Mesendoderm (in vitro differentiated cells): ENCODE results near the gene REEP2.
"Not testable (repeated sequence)": the region's sequence is repeated elsewhere in the genome, so short reads cannot be mapped to it uniquely, and the experiment has no call there.

Experiments
- DNase-seq: peaks from one replicate; pipeline ENCODE4 v3.0.0; 2013
- H2AK5ac ChIP-seq: 2 replicates; pipeline ENCODE4 v1.6.1; 2013; ENCODE audit warnings: low read length, inconsistent platforms
- H2BK120ac ChIP-seq: 2 replicates; pipeline ENCODE4 v1.6.1; 2013; ENCODE audit warnings: low read depth, mild to moderate bottlenecking, low read length, moderate library complexity, mixed read lengths
- H2BK15ac ChIP-seq: replicated peaks from 2 replicates; pipeline ENCODE4 v1.6.1; 2013; ENCODE audit warnings: low read depth, mild to moderate bottlenecking, moderate library complexity
- H2BK5ac ChIP-seq: 2 replicates; pipeline ENCODE4 v1.6.1; 2013; ENCODE audit warnings: low read length, inconsistent platforms
- H3K18ac ChIP-seq: 2 replicates; pipeline ENCODE4 v1.6.1; 2013; ENCODE audit warnings: mild to moderate bottlenecking, low read length, mixed read lengths
- H3K23ac ChIP-seq: one replicate; pipeline ENCODE4 v1.6.1; 2013; ENCODE audit warnings: low read length
- H3K27ac ChIP-seq: 2 replicates; pipeline ENCODE4 v1.5.1; 2013; ENCODE audit warnings: low read depth, mild to moderate bottlenecking, inconsistent platforms, low read length, moderate library complexity
- H3K27me3 ChIP-seq: 2 replicates; pipeline ENCODE4 v1.6.1; 2013; ENCODE audit warnings: low read length, control low read depth, mild to moderate bottlenecking, inconsistent platforms; ENCODE audit not compliant: insufficient read depth, poor library complexity
- H3K36me3 ChIP-seq: 2 replicates; pipeline ENCODE4 v1.6.1; 2013; ENCODE audit warnings: low read length, inconsistent platforms; ENCODE audit not compliant: control insufficient read depth, insufficient read depth
- H3K4ac ChIP-seq: one replicate; pipeline ENCODE4 v1.6.1; 2013; ENCODE audit warnings: low read depth, mild to moderate bottlenecking, low read length, moderate library complexity
- H3K4me1 ChIP-seq: 2 replicates; pipeline ENCODE4 v1.6.1; 2013; ENCODE audit warnings: low read depth, low read length, inconsistent platforms; ENCODE audit not compliant: control insufficient read depth
- H3K4me2 ChIP-seq: 2 replicates; pipeline ENCODE4 v1.6.1; 2013; ENCODE audit warnings: low read length
- H3K4me3 ChIP-seq: 2 replicates; pipeline ENCODE4 v1.5.1; 2013; ENCODE audit warnings: mild to moderate bottlenecking, low read length
- H3K56ac ChIP-seq: one replicate; pipeline ENCODE4 v1.6.1; 2013; ENCODE audit warnings: low read length
- H3K79me1 ChIP-seq: 2 replicates; pipeline ENCODE4 v1.6.1; 2013; ENCODE audit warnings: low read length, inconsistent platforms
- H3K79me2 ChIP-seq: 2 replicates; pipeline ENCODE4 v1.6.1; 2013; ENCODE audit warnings: mild to moderate bottlenecking, low read length; ENCODE audit not compliant: control insufficient read depth, insufficient read depth
- H3K9ac ChIP-seq: 2 replicates; pipeline ENCODE4 v1.6.1; 2013; ENCODE audit warnings: low read length, inconsistent platforms
- H4K5ac ChIP-seq: one replicate; pipeline ENCODE4 v1.6.1; 2013; ENCODE audit warnings: low read length
- H4K8ac ChIP-seq: one replicate; pipeline ENCODE4 v1.6.1; 2013; ENCODE audit warnings: low read depth, mild to moderate bottlenecking, control low read depth, low read length, moderate library complexity
- WGBS: extraction: QIAGEN DNeasy Blood & Tissue Kit; methylation state at CpG from one replicate; pipeline ENCODE4 v1.1.7; 2013; ENCODE audit warnings: low lambda C conversion rate, missing lambda C conversion rate; ENCODE audit not compliant: insufficient coverage; ENCODE audit errors: extremely low coverage; 5-methylcytosine and 5-hydroxymethylcytosine counted together

The REEP2 gene

DNA sequence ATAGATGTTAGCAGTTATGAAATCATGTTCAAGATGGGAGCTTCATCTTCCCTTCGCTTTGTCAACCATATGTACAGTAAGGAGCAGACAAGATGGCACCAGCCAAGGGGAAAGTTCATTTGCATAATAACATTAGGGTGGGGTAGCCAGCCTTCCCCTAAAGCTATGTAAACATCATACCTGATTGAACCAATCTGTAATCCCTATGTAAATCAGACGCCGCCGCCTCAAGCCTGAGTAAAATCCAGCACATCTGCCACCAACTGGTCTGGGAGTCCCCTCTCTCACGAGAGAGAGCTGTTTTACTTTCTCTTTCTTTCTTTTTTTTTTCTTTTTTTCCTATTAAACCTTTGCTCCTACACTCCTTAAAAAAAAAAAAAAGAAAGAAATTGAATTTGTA lies 30.8 kb upstream of the REEP2 start:
- Histone ChIP-seq H3K4me3 (no peak overlapping the region), H3K36me3 (peaks cover 3% of the 10 kb centered on the region), H2BK15ac (no peak overlapping the region), H4K8ac (no peak overlapping the region), H3K18ac (no peak overlapping the region), H3K27me3 (no peaks in the 10 kb centered on the region), H3K4me2 (no peak overlapping the region), H3K79me2 (no peaks in the 10 kb centered on the region), H2BK5ac (no peak overlapping the region), H3K56ac (no peak overlapping the region), H3K27ac (no peak overlapping the region), H2BK120ac (no peak overlapping the region), H3K4me1 (no peaks in the 10 kb centered on the region), H3K79me1 (no peaks in the 10 kb centered on the region), H3K23ac (no peak overlapping the region), H3K4ac (no peak overlapping the region), H3K9ac (no peak overlapping the region), H4K5ac (no peak overlapping the region), H2AK5ac (no peak overlapping the region)
- peak; percentile 7 for DNase-seq
- WGBS = no CpG with 5 or more reads among the region's 5 CpGs

DNA sequence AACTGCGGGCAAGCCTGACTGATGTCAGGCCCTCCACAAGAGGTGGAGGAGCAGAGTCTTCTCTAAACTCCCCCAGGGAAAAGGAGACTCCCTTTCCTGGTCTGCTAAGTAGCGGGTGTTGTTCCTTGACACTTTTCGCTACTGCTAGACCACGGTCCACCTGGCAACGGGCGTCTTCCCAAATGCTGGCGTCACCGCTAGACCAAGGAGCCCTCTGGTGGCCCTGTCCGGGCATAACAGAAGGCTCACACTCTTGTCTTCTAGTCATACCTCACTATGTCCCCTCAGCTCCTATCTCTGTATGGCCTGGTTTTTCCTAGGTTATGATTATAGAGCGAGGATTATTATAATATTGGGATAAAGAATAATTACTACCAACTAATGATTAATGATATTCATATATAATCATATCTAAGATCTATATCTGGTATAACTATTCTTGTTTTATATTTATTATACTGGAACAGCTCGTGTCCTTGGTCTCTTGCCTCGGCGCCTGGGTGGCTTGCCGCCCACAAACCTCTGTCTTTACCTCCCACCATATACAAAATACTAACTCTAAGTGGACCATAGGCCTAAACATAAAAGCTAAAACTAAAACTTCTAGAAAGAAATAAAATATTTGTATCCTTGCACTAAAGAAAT lies 27.7 kb upstream of the REEP2 start:
- H3K4me3 ChIP-seq, H4K5ac ChIP-seq, H2AK5ac ChIP-seq, H3K27ac ChIP-seq, H3K79me2 ChIP-seq, H3K56ac ChIP-seq, H3K27me3 ChIP-seq, H3K23ac ChIP-seq, H4K8ac ChIP-seq, H3K4ac ChIP-seq, H3K36me3 ChIP-seq, H2BK15ac ChIP-seq, H3K18ac ChIP-seq, H2BK120ac ChIP-seq, H3K4me2 ChIP-seq, H3K9ac ChIP-seq, H3K79me1 ChIP-seq, H2BK5ac ChIP-seq, H3K4me1 ChIP-seq: not testable (repeated sequence)
- peak; percentile 61 for DNase-seq
- WGBS = no CpG with 5 or more reads among the region's 14 CpGs

DNA sequence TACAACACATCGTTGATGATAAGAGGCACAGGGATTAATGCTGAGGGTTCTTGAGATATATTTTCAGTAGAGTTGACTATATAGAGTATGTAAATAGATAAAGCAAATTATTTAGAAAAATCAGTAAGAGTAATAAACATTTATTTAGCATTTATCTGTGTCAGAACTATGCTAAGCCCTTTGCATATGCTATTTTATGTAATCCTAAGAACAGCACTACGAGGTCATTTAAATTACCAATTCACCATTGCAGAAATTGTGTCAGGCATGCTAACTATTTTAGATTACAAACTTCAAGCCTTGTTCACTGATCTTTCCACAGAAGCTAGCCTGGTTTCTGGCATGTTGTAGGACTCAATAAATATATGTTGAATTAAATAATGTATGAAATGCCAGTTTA lies 20.4 kb upstream of the REEP2 start:
- Histone ChIP-seq H3K27ac (no peak overlapping the region), H3K23ac (no peak overlapping the region), H2BK5ac (no peak overlapping the region), H2AK5ac (no peak overlapping the region), H2BK15ac (no peak overlapping the region), H4K5ac (no peak overlapping the region), H3K18ac (no peak overlapping the region), H3K9ac (no peak overlapping the region), H3K4ac (no peak overlapping the region), H3K4me1 (no peaks in the 10 kb centered on the region), H3K4me3 (no peak overlapping the region), H3K79me2 (no peaks in the 10 kb centered on the region), H3K4me2 (no peak overlapping the region), H2BK120ac (no peak overlapping the region), H3K56ac (no peak overlapping the region), H3K27me3 (no peaks in the 10 kb centered on the region), H3K36me3 (peaks cover 6% of the 10 kb centered on the region), H4K8ac (no peak overlapping the region), H3K79me1 (no peaks in the 10 kb centered on the region)
- WGBS = no CpG with 5 or more reads among the region's 2 CpGs
- no peak for DNase-seq

DNA sequence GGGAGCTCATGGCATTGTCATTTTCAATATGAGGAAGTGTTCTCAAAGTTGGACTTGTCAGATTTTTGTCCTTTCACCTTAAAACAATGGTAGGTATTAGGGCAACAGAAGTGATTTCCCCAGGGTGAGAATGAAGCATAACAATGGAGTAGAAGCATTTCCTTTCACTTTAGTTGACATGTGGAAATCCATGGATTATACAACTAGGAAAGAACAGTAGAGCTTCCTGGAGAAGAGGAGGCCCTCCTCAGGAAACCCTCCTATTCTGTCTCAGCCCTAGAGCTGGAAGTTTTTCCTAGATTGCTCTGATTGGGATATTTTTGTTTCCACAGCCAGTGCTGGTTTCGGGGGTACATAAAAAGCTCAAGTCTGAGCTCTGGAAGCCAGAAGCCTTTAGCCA lies 13.8 kb upstream of the REEP2 start:
- no peak overlapping the region for H3K56ac ChIP-seq
- no peaks in the 10 kb centered on the region for H3K79me2 ChIP-seq
- H3K4me1 ChIP-seq = no peaks in the 10 kb centered on the region
- DNase-seq = no peak
- H3K9ac ChIP-seq = no peak overlapping the region
- no peak overlapping the region for H2BK5ac ChIP-seq
- no peak overlapping the region for H3K4ac ChIP-seq
- H3K36me3 ChIP-seq = peaks cover 11% of the 10 kb centered on the region
- H3K4me3 ChIP-seq = no peak overlapping the region
- H3K27ac ChIP-seq = no peak overlapping the region
- H3K18ac ChIP-seq = no peak overlapping the region
- H4K8ac ChIP-seq = no peak overlapping the region
- no peak overlapping the region for H2AK5ac ChIP-seq
- no peaks in the 10 kb centered on the region for H3K79me1 ChIP-seq
- H2BK120ac ChIP-seq = no peak overlapping the region
- no peak overlapping the region for H2BK15ac ChIP-seq
- no peak overlapping the region for H4K5ac ChIP-seq
- H3K27me3 ChIP-seq = no peaks in the 10 kb centered on the region
- no peak overlapping the region for H3K23ac ChIP-seq
- no peak overlapping the region for H3K4me2 ChIP-seq
- WGBS = no CpG with 5 or more reads among the region's 1 CpG

DNA sequence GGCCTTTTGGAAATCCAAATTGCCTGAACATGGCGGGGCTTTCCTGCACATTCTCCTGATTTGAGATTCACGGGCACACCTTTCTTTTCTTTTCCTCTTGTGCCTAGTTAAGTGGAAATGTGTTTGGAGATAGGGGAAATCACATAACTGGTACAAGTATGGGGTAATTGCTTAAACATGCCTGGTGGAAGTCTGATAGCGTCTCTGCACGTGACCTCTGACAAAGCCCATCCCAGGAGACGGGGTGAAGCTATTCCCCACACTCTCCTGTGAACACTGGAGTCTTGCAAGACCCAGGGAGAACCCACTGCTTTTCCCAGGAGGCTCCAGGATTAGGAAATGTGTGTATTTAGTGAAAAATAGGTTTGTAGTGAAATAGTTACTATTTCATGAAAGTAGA lies 2.9 kb upstream of the REEP2 start:
- H2AK5ac ChIP-seq = no peak overlapping the region
- no peak overlapping the region for H4K5ac ChIP-seq
- H3K27ac ChIP-seq = no peak overlapping the region
- no peak for DNase-seq
- H3K4ac ChIP-seq = no peak overlapping the region
- H2BK120ac ChIP-seq = no peak overlapping the region
- H3K23ac ChIP-seq = no peak overlapping the region
- H4K8ac ChIP-seq = no peak overlapping the region
- H3K4me1 ChIP-seq = no peaks in the 10 kb centered on the region
- H3K27me3 ChIP-seq = no peaks in the 10 kb centered on the region
- no CpG with 5 or more reads among the region's 5 CpGs for WGBS
- no peak overlapping the region for H3K18ac ChIP-seq
- H3K4me3 ChIP-seq = no peak overlapping the region
- H3K79me2 ChIP-seq = no peaks in the 10 kb centered on the region
- no peaks in the 10 kb centered on the region for H3K79me1 ChIP-seq
- peaks cover 14% of the 10 kb centered on the region for H3K36me3 ChIP-seq
- no peak overlapping the region for H2BK5ac ChIP-seq
- H3K4me2 ChIP-seq = no peak overlapping the region
- H3K9ac ChIP-seq = no peak overlapping the region
- no peak overlapping the region for H2BK15ac ChIP-seq
- no peak overlapping the region for H3K56ac ChIP-seq
